GM06990 (cell line): ENCODE results near the gene KLHL25.

Experiments used
- DNase-seq: peaks from one replicate; pipeline ENCODE4 v3.0.0-alpha.2; 2011; ENCODE audit not compliant: insufficient read length; ENCODE audit errors: extremely low read depth
- H3K27me3 ChIP-seq: replicated peaks from 2 replicates; pipeline ENCODE4 v1.6.0; 2011; ENCODE audit warnings: low read length; ENCODE audit not compliant: control insufficient read depth, insufficient read depth
- H3K36me3 ChIP-seq: 2 replicates; pipeline ENCODE4 v1.5.1; 2011; ENCODE audit warnings: low read length; ENCODE audit not compliant: control insufficient read depth, insufficient read depth
- H3K4me3 ChIP-seq: replicated peaks from 2 replicates; pipeline ENCODE4 v1.5.1; 2011; ENCODE audit warnings: low read depth, mild to moderate bottlenecking, control low read depth, low read length
- TF ChIP-seq, protein P1 (sequence below): IDR thresholded peaks from 2 replicates; pipeline ENCODE4 v1.5.1; 2011; ENCODE audit warnings: low read length, control low read depth, mild to moderate bottlenecking, inconsistent platforms; ENCODE audit not compliant: insufficient read depth, poor library complexity, severe bottlenecking

KLHL25 gene

DNA sequence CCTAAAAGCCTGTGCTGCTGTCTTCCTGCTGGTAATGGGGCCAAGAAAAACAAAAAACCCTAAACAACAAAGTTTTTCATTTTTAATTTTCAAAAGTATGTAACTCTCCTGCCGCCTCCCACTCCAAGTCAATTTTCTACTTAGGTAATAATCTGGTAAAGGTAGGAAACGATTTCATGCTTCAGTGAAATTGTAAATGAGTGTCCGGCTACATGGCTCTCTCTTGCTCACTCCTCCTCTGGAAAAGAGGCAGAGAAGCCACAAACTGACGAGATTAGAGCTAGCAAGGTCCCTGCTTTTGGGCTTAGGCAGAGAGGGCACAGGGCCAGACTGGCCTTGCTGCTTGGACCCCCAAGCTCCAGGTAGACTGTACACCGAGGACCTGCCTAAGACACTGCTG, 23.5 kb downstream of the KLHL25 start:
- DNase-seq: no peak
- H3K27me3 ChIP-seq: no peaks in the 10 kb centered on the region
- H3K4me3 ChIP-seq: no peak overlapping the region
- TF ChIP-seq, protein P1, sequence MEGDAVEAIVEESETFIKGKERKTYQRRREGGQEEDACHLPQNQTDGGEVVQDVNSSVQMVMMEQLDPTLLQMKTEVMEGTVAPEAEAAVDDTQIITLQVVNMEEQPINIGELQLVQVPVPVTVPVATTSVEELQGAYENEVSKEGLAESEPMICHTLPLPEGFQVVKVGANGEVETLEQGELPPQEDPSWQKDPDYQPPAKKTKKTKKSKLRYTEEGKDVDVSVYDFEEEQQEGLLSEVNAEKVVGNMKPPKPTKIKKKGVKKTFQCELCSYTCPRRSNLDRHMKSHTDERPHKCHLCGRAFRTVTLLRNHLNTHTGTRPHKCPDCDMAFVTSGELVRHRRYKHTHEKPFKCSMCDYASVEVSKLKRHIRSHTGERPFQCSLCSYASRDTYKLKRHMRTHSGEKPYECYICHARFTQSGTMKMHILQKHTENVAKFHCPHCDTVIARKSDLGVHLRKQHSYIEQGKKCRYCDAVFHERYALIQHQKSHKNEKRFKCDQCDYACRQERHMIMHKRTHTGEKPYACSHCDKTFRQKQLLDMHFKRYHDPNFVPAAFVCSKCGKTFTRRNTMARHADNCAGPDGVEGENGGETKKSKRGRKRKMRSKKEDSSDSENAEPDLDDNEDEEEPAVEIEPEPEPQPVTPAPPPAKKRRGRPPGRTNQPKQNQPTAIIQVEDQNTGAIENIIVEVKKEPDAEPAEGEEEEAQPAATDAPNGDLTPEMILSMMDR: no peak
- no peaks in the 10 kb centered on the region for H3K36me3 ChIP-seq

DNA sequence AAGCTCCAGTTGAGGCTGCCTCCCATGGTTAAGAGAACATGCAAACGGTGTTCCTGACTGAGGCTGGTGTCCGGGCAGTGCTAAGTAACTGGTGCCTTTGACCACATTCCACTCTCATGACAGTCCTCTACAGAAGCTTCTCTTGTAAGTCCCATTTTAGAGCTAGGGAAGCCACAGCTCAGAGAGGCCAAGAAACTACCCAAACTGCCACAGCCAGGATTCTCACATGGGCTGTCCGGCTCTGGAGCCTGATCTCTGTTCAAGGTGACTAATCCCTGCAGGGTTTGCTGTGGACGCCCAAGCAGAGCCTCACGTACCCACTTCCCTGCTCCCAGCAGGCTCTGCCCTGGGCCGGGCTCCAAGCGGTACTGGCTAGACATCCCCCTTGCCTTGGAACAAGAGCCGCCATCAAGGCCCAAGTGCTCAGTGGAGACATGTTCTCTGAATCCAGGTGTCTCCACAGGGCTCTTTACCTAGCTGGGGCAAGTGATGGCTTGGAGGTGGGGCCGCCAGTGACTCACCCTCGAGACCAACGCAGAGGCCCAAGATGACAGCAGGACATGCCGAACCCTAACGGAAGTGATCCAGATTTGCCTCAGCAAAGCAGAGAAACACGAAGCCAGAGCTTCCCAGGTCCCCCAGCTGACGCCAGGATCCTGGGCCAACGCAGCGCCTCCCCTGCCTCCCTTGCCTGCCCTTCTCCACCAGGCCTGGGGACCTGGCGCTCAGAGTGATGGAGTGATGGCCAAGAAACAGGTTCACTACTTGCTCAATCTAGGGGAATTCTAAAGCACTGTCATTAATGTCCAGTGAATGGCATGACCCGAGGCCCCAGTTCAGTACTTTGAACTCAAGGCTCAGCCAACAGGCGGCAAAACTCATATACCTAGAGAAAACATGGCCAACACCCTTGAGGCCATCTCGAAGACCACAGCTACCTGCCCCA, 24.4 kb downstream of the KLHL25 start:
- no peak for DNase-seq
- H3K4me3 ChIP-seq: no peak overlapping the region
- H3K27me3 ChIP-seq: no peaks in the 10 kb centered on the region
- no peaks in the 10 kb centered on the region for H3K36me3 ChIP-seq
- TF ChIP-seq, protein P1: no peak

DNA sequence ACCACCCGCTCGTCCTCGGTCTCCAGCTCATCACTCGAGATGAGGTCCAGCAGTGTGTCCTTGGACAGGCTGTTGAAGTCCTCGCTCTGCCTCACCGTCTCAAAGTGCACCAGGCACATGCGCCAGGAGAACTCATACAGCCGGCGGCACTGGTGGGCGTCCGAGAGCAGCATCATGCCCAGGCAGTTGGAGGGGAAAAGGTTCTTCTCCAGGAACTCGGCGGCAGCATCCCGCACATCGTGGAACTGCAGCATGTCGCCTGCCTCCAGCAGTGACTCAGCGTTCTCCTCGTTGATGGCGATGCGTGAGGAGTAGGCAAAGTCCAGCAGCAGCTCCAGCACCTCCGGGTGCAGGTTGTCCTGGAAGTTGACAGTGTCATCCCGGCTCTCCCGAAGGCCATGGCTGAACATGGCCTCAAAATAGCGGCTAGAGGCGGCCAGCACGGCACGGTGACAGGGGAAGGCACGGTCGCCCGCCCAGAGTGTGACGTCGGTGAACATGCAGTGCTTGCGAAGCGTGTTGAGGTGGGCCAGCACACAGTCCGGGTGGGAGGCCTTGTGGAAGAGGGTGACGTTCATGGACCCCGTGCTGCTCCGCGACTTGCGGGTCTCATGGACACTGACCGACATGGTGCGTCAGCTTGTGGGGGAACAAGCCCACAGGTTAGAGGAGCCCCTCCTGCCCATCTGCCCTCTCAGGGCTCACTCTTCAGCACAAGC, 25.4 kb downstream of the KLHL25 start:
- Histone ChIP-seq H3K36me3 (no peaks in the 10 kb centered on the region), H3K27me3 (no peaks in the 10 kb centered on the region), H3K4me3 (no peak overlapping the region)
- DNase-seq: no peak
- TF ChIP-seq, protein P1: no peak

GRCh38 chr15:85768595-85769168, 26.0 kb downstream of the KLHL25 start:
- no peak for DNase-seq
- no peaks in the 10 kb centered on the region for H3K27me3 ChIP-seq
- TF ChIP-seq, protein P1: no peak
- H3K36me3 ChIP-seq: no peaks in the 10 kb centered on the region
- no peak overlapping the region for H3K4me3 ChIP-seq

GRCh38 chr15:85767785-85768529, 26.8 kb downstream of the KLHL25 start:
- no peak for DNase-seq
- Histone ChIP-seq H3K36me3 (peaks cover 1% of the 10 kb centered on the region; the same call in 1 of the 2 replicates), H3K27me3 (no peaks in the 10 kb centered on the region), H3K4me3 (no peak overlapping the region)
- TF ChIP-seq, protein P1: no peak
